ENCODE data around the gene RMP24.

DNA sequence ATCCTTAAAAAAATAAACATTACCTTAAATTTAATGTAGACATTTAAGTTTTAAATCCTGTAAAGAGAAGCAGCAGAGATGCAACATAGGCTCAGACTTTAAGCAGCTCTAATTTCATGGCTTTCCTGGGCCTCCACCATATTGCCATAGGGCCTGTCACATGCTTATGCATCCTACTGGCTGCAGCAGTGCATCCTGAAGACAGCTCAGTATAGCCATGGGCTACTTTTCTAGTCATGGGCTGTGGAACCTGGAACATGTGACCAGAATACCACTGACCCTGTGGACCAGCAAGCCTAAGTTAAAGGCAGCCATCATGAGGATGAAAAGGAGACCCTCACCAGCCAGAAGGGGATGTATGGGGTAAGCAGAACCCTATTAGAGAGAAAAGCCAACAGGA is 10.7 kb downstream of the RMP24 start:
- TF ChIP-seq CTCF (IDR thresholded peaks at IDR 0.05) (no peak), POLR2A (IDR thresholded peaks at IDR 0.05) (no peak)
